HepG2 (cell line): ENCODE results near the gene ERMARD. TPM values are rescaled to one million over a fixed set of nuclear protein-coding genes. Genes with fewer than 3 reads are reported as not detected.

Source experiments
- DNMT1 ChIP-seq: sonication (generic); formaldehyde crosslinking; IDR thresholded peaks from 2 replicates; pipeline ENCODE4 v1.5.1; 2020; ENCODE audit warnings: mild to moderate bottlenecking, missing genetic modification reagents
- E2F2 ChIP-seq: sonication (generic); formaldehyde crosslinking; IDR thresholded peaks from 2 replicates; pipeline ENCODE4 v1.4.0; 2020; ENCODE audit warnings: missing genetic modification reagents, borderline replicate concordance
- FOSL2 ChIP-seq: sonication (generic); formaldehyde crosslinking; IDR thresholded peaks from 2 replicates; pipeline ENCODE4 v1.4.0; 2020; ENCODE audit warnings: missing genetic modification reagents
- MAF1 ChIP-seq: sonication (generic); formaldehyde crosslinking; IDR thresholded peaks from 2 replicates; pipeline ENCODE4 v1.5.0; 2020; ENCODE audit warnings: missing genetic modification reagents, borderline replicate concordance
- MAFK ChIP-seq, 2 experiments: IDR thresholded peaks in 1 of 2; conservative IDR thresholded peaks in 1 of 2; 2 replicates each; pipeline ENCODE4 v1.6.1; 2011; ENCODE audit warnings: improper control_type of control experiment in 2 of 2, low read length in 2 of 2
- MAX ChIP-seq: IDR thresholded peaks from 2 replicates; pipeline ENCODE4 v1.6.1; 2012; ENCODE audit warnings: inconsistent platforms
- MED1 ChIP-seq: sonication (generic); formaldehyde crosslinking; IDR thresholded peaks from 2 replicates; pipeline ENCODE4 v1.4.0; 2020; ENCODE audit warnings: missing genetic modification reagents
- RAD51 ChIP-seq: fragments of 450-650 bp; IDR thresholded peaks from 2 replicates; pipeline ENCODE4 v1.6.1; 2016; ENCODE audit warnings: borderline replicate concordance
- RARA ChIP-seq: IDR thresholded peaks from 2 replicates; pipeline ENCODE4 v1.6.1; 2016; ENCODE audit warnings: missing genetic modification reagents, missing compliant biosample characterization
- TP53 ChIP-seq: sonication (generic); formaldehyde crosslinking; conservative IDR thresholded peaks from 2 replicates; pipeline ENCODE4 v1.4.0; 2020; ENCODE audit warnings: missing genetic modification reagents
- ZMAT3 ChIP-seq: sonication (generic); formaldehyde crosslinking; conservative IDR thresholded peaks from 2 replicates; pipeline ENCODE4 v1.7.0; 2021; ENCODE audit warnings: missing genetic modification reagents
- ZNF180 ChIP-seq: sonication (generic); formaldehyde crosslinking; IDR thresholded peaks from 2 replicates; pipeline ENCODE4 v1.4.0; 2020; ENCODE audit warnings: low read depth, missing genetic modification reagents, borderline replicate concordance
- ZNF224 ChIP-seq: sonication (generic); formaldehyde crosslinking; IDR thresholded peaks from 2 replicates; pipeline ENCODE4 v1.5.0; 2020; ENCODE audit warnings: mild to moderate bottlenecking, missing genetic modification reagents
- ZNF280B ChIP-seq: sonication (generic); formaldehyde crosslinking; IDR thresholded peaks from 2 replicates; pipeline ENCODE4 v1.5.0; 2020; ENCODE audit warnings: missing genetic modification reagents, mild to moderate bottlenecking, borderline replicate concordance
- ZNF296 ChIP-seq: sonication (generic); formaldehyde crosslinking; conservative IDR thresholded peaks from 2 replicates; pipeline ENCODE4 v1.5.0; 2020; ENCODE audit warnings: mild to moderate bottlenecking, missing genetic modification reagents
- ZNF557 ChIP-seq: sonication (generic); formaldehyde crosslinking; IDR thresholded peaks from 2 replicates; pipeline ENCODE4 v1.4.0; 2020; ENCODE audit warnings: missing genetic modification reagents
- ZNF670 ChIP-seq: sonication (generic); formaldehyde crosslinking; IDR thresholded peaks from 2 replicates; pipeline ENCODE4 v1.8.0; 2022; ENCODE audit warnings: mild to moderate bottlenecking, missing genetic modification reagents, borderline replicate concordance
- polyA plus RNA-seq, 8 experiments: library from polyadenylated mRNA; depleted of rRNA in 3 of 8; stranded (reverse) in 7 of 8; unstranded in 1 of 8; fragments of >200 nt; fragmentation: Illumina TruSeq in 4 of 8; extraction: Trizol in 4 of 8; gene quantifications; 2 replicates each; pipeline versions ENCODE4 v1.2.1 to v1.2.3, GENCODE V29; 2011 to 2016; ENCODE audit warnings: low read depth in 4 of 8, missing spikeins in 1 of 8, mixed read lengths in 1 of 8; ENCODE audit not compliant: insufficient read depth in 1 of 8
- total RNA-seq, 5 experiments: library from RNA; depleted of rRNA; stranded (reverse); fragments of >200 nt; fragmentation: Illumina TruSeq; extraction: Trizol; gene quantifications; 2 replicates each; pipeline ENCODE4 v1.2.3, GENCODE V29; 2016; ENCODE audit warnings: low read depth in 1 of 5
- TF ChIP-seq, protein P1 (sequence below), 2 experiments: sonication (generic) in 1 of 2; formaldehyde crosslinking in 1 of 2; IDR thresholded peaks; 2 replicates each; pipeline versions ENCODE4 v1.4.0 to v1.6.1; 2018 to 2020; ENCODE audit warnings: missing genetic modification reagents in 2 of 2, borderline replicate concordance in 1 of 2, low read depth in 1 of 2, mild to moderate bottlenecking in 1 of 2, missing biosample characterization in 1 of 2
- TF ChIP-seq, protein P2 (sequence below): sonication (generic); formaldehyde crosslinking; IDR thresholded peaks from 2 replicates; pipeline ENCODE4 v1.4.0; 2020; ENCODE audit warnings: mild to moderate bottlenecking, missing genetic modification reagents
- TF ChIP-seq, protein P3 (sequence below): sonication (generic); formaldehyde crosslinking; IDR thresholded peaks from 2 replicates; pipeline ENCODE4 v1.8.1; 2023; ENCODE audit warnings: mild to moderate bottlenecking, moderate library complexity, missing genetic modification reagents

ERMARD gene
- total and polyA plus RNA-seq, 2 of the 13 experiments (the other 11 are each of a cell fraction or from before 2014, with no cell fraction given): 8.8 to 10.7 TPM

GRCh38 chr6:169751242-169752073 is at the start of gene ERMARD, which contains the start of gene DYNLT2 (continued):
- TF ChIP-seq, protein P1, sequence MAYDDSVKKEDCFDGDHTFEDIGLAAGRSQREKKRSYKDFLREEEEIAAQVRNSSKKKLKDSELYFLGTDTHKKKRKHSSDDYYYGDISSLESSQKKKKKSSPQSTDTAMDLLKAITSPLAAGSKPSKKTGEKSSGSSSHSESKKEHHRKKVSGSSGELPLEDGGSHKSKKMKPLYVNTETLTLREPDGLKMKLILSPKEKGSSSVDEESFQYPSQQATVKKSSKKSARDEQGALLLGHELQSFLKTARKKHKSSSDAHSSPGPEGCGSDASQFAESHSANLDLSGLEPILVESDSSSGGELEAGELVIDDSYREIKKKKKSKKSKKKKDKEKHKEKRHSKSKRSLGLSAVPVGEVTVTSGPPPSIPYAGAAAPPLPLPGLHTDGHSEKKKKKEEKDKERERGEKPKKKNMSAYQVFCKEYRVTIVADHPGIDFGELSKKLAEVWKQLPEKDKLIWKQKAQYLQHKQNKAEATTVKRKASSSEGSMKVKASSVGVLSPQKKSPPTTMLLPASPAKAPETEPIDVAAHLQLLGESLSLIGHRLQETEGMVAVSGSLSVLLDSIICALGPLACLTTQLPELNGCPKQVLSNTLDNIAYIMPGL (CRISPR knock-in tag; IDR thresholded peaks at IDR 0.05; ENCODE audit: borderline replicate concordance in 1 of 2, low read depth in 1 of 2): peak; percentile 97 to 99
- TF ChIP-seq MAF1 (CRISPR knock-in tag) (peak; percentile 87), ZNF180 (CRISPR knock-in tag) (no peak), ZNF224 (CRISPR knock-in tag) (peak; percentile 95; the same call in 1 of the 2 replicates), E2F2 (peak; percentile 83; the same call in 1 of the 2 replicates), RAD51 (no peak), DNMT1 (CRISPR knock-in tag) (peak; percentile 97), RARA (CRISPR knock-in tag) (peak; percentile 48; the same call in 1 of the 2 replicates), ZNF296 (CRISPR knock-in tag) (peak; percentile 79), ZNF557 (no peak), MAX (peak; percentile 96; the same call in 1 of the 2 replicates), ZNF280B (CRISPR knock-in tag) (peak; percentile 74), TP53 (peak; percentile 47; the same call in 1 of the 2 replicates), ZNF670 (CRISPR knock-in tag) (peak; percentile 82), FOSL2 (CRISPR knock-in tag) (peak; percentile 48), ZMAT3 (peak; percentile 98), MAFK (conservative IDR thresholded peaks at IDR 0.05 in 1 of 2, IDR thresholded peaks at IDR 0.05 in 1 of 2; ENCODE audit: low read length in 2 of 2) (no peak), MED1 (CRISPR knock-in tag) (peak; percentile 96)
- TF ChIP-seq, protein P2, sequence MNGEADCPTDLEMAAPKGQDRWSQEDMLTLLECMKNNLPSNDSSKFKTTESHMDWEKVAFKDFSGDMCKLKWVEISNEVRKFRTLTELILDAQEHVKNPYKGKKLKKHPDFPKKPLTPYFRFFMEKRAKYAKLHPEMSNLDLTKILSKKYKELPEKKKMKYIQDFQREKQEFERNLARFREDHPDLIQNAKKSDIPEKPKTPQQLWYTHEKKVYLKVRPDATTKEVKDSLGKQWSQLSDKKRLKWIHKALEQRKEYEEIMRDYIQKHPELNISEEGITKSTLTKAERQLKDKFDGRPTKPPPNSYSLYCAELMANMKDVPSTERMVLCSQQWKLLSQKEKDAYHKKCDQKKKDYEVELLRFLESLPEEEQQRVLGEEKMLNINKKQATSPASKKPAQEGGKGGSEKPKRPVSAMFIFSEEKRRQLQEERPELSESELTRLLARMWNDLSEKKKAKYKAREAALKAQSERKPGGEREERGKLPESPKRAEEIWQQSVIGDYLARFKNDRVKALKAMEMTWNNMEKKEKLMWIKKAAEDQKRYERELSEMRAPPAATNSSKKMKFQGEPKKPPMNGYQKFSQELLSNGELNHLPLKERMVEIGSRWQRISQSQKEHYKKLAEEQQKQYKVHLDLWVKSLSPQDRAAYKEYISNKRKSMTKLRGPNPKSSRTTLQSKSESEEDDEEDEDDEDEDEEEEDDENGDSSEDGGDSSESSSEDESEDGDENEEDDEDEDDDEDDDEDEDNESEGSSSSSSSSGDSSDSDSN (CRISPR knock-in tag): peak; percentile 99
- TF ChIP-seq, protein P3, sequence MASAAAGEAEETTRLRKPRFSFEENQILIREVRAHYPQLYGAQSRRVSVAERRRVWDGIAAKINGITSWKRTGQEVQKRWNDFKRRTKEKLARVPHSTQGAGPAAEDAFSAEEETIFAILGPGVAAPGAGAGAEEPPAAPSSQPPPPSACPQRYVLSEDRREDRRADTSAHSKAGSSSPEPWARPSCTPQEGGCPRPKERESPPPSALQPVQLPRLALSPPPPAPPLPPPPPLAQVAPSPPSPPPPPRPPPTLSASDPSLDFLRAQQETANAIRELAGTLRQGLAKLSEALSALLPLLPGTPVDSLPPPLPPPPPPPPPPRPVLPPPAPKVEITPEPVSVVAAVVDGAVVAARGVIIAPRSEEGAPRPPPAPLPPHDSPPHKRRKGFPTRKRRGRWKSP (CRISPR knock-in tag): peak; percentile 96
